HG03378 (cell line): ENCODE results near the gene IQSEC1.

Experiments used
- ATAC-seq: cut with Tn5 transposase; IDR thresholded peaks from one replicate; pipeline ENCODE4 v1.9.1; 2021; ENCODE audit warnings: mild to moderate bottlenecking, moderate library complexity; ENCODE audit not compliant: unreplicated experiment

Gene IQSEC1

DNA sequence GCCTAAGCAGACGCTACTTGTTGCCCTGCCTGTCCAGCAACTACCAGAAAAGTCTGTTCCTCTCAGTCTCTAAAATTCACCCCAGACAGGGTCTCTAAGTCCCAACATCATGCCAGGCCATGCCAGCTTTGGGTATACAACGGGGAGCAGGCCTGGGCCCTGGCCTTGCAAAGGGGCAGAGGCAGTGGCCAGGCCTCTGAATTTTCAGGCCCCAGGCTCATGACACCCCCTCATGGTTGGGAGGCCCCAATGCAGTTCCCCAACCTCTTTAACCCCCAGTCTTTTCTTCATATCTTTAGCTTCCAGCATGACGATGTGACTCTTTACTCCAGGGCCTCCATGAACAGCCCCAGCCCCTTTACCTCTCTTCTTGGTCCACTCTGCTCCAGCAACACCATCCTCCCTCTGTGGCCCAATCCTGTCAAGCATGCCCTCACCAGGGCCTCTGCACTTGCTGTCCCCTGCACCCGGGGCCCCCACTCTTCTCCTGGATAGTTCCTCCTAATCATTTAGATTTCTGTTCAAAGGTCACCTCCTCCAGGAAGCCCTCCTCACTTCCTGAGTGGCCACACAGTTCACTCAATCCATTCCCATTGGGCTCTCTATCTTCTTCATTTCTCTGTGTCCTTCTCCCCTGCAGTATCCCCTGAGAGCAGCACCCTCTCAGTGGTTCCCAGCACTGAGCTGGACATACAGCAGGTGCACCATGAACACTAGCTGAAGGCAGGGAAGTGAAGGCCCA, 4.8 kb downstream of the IQSEC1 start:
- no peak for ATAC-seq

DNA sequence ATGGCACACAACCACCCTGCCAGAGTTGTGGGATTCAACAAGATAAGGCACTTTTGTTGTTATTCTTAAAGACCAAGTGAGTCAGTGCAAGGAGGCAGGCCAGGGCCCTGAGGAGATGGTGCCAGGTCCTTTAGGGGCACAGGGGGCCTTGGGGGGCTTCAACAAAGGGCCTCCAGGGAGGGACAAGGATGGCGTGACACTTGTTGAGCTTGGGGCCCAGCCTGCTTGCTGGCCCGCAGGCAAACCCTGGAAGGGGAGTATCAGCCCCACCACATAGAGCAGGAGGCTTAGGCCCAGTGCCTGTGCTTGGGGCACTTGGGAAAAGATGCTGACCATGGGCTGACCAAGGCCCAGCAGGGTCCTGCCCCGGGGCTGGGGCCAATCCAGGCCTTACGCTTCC, 5.5 kb downstream of the IQSEC1 start:
- no peak for ATAC-seq

DNA sequence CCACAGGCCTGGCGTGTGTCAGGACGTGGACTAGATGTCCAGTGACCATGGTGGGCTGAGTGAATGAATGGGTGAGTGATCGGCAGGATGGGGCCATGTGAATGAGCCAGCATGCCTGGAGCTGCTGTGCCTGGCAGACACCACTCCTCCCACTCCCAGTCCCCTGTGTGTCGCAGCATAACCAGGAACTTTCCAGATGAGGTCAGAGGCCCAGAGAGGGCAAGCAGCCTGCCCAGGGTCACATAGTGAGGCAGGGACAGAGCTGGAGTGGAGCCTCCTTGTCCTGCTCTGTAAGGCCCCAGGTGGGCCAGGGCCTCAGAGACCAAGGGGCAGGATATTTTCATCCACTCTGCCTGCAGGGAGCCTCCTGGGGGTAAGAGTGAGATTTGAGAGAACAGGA, 6.4 kb downstream of the IQSEC1 start:
- no peak for ATAC-seq

DNA sequence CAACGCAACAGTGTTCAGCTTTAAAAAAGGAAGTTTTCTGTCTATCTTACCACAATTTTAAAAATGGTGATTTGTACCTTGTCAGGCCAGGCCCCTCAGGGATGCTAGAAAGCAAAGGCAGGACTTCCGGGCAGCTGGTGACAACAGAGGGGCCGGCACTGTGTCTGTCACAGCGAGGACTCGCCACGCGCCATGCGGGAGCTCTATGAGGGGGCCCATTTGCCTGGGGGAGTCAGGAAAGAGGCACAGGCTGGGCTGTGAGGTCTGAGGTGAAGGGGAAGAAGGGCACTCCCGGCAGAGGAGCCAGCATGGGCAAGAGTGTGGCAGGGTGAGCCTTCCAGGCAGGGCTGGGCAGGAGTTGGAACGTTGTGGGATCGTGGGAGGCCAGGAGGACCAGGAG, 7.0 kb downstream of the IQSEC1 start:
- ATAC-seq: no peak

DNA sequence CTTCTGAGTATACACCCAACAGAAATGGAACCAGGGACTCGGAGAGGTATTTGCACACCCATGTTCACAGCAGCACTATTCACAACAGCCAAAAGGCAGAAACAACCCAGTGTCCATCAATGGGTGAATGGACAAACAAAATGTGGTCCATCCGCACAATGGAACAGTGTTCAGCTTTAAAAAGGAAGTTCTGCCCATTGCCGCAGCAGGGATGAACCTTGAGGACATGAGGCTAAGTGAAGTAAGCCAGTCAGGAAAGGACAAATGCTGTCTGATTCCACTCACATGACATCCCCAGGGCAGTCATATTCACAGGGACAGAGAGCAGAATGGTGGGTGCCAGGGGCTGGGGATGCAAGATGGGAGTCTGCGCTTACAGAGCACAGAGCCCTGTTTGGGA, 7.5 kb downstream of the IQSEC1 start:
- no peak for ATAC-seq

DNA sequence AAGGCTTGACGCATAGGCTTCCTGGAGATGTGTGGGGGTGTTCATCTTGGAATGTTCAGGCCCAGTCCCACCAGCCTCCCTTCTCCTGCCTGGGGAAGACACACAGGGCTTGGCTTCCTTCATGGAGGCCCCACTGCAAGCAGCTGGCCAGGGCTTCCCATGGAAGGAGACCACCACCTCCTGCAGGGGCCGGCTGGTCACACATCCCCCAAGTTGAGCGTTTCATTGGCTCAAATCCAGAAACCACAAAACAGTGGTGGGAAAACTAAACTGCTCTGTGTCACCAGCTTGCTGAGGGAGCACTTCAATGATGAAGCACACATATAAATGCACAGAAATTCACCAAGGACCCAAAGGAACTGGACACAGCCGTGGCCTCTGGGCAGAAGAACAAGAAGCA, 8.3 kb downstream of the IQSEC1 start:
- ATAC-seq: no peak

DNA sequence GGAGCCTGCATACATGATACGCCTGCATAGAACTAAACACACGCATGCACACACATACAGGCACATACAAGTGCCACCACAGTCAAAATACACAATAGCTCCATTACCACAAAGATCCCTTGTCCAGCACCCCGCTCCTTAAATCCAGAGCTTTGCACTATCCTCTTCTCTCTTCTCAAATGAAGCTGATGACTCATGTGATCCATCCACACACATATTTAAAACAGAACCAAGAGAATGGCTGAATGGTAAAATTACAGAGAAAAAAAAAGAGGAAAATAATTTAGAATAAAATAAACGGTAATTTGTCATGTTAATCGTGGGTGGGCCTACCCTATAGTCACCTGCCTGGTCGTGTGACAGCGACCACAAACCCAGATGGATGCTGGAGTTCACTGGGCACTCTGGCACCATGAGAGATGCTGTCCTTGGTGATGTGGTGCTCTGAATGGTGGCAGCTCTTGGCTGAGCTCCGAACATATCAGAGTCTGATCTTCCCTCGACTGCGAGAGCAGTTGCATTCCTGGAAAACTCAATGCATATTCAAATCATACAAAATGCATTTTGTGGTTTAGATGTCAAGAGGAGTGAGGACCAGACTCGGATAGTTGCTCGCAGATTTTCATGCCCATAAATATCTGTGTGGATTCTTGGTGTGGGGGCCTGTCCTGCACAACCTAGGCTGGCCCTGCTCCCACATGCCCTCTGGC, 8.9 kb downstream of the IQSEC1 start:
- no peak for ATAC-seq

DNA sequence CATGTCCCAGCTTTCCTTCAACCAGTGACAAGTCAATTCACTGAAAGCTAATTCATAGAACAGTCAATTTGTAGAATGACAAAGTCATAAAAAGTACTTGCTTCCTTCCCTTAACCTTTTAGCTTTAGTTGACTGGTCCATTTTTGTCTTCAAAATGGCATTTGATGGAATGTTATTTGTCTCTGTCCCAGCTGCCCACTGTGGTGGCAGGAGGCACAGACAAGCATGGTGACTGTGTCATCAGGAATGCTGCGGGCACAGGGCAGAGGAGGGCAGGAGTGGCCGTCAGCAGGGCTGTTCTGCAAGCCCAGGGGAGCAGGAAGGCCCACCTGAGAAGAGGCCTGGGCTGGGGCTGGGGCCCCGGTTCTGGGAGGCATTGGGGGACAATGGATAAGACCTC, 10.0 kb downstream of the IQSEC1 start:
- no peak for ATAC-seq

DNA sequence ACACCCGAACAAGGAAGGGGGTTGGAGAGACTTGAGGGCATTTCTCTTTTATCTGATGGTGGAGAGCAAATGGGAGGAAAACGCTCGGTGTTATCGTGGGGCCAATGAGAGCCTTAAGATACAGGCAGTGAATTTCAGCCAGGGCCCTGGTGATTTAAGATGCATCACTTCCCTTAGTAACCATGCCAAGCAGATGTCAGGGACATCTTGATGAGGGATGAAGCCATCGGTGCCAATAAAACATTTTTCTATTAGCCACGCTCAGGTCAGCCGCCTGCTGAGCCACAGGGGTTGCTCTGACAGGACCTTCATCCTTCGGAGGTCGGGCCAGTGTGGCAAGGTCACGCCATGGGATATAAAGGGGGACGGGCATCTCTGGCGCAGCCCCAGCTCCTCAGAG, 10.6 kb downstream of the IQSEC1 start:
- no peak for ATAC-seq

DNA sequence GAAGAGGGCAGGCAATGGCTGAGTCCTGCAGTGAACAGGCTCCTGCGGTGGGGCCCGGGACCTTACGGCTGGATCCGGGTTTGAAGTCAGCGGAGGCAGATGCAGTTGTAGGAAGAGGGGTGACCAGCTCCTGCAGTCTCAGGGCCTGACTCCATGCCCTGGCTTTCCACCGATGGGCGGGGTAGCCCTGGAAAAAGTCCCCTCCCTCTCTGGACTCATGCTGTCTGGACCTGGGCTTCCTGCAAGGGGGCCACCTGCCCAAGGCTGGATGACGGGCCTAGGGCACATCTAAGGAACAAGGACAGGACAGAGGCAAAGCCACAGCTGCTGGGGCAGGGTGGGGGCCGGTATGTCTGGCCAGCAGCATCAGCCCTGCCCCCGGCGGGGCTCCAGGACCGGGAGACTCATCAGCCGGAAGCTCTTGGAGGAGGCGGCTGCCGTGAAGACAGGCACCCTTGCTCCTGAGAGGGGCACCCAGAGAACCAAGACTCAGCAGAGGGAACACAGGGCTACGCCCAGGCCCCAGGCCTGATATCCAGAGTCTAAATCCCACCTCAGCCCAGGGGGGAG, 12.8 kb downstream of the IQSEC1 start:
- ATAC-seq: no peak

DNA sequence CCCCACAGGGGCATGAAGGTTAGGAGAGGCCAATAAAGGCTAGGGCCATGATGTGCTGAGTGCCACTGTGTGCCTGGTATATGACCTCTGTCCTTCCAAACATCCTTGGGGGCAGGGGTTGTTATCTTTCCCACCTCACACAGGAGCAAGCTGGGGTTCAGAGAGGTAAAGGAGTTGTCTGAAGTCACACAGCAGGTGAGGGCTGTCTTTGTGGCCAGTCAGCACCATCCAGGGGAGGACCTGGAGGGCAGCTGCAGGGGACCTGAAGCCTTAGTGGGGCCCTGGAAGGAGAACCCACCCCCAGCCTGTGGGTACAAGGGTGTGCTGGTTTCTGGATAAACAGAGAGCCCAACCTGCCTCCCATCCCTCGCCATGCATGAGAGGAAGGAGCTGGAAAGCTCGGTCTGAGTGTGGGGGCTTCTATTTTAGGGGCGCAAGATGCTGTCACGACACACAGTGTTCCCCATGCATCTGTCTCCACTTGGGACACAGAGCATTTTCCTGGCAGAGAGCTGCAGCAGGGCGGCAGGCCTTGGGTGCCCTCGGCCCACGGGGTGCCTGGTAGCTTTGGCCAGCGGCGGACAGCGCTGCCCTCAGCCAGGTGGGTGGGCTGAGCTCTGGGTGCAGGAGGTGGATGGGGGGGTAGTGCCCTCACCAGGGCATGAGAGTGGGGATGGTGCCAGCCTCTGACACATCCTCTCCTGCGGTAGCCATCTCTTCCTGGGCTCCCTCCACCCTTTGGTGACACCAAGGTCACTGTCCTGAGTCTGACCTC, 14.7 kb downstream of the IQSEC1 start:
- ATAC-seq: no peak

DNA sequence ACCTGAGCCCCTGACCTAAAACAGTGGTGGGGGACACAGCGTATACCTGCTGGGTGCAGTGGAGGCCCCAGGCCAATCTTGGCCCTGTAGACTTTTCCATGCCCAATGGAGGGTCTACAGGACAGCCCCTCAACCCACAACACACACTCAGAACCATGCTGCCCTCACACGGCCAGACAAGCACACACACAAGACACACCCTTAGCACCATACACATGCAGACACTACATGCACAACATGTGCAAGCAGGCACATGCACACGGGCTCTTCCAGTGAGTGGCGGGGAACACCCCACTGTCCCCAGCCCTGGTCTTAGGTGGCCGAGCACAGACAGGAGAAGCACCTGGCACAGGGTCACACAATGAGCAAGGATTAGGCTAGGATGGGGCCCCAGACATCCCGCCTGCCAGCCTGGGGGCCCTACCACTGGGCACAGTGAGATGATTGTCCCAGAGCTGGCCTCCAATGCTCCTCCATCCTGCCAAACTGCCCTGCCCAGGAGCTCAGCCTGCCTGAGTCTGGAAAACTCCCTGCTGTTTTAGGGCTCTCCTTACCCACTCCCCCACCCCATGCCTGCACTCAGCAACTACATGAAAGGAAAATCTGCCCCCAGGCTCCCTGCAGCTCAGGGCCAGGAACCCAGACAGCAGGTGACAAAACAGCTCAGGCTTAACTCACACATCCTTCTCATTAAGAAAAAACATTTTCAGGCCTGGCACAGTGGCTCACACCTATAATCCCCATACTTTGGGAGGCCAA, 15.8 kb downstream of the IQSEC1 start:
- no peak for ATAC-seq

DNA sequence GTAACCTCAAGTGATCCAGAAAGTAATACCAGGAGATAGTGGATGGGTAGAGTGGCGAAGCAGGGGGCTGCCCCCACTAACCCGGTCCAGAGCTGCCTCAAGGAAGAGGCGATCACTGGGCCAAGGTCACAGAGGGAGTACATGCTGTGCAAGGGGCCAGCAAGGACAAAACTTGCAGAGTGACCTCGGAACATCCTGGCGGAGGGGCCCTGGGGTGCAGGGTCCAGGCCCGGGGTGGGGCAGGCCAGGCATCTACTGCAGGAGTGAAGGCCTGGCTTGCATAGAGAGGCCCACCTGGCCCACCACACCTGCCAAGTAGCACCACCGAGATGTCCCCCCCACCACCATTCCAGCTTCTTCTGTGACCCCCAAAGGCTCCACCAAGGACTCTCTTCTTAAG, 17.6 kb downstream of the IQSEC1 start:
- no peak for ATAC-seq

DNA sequence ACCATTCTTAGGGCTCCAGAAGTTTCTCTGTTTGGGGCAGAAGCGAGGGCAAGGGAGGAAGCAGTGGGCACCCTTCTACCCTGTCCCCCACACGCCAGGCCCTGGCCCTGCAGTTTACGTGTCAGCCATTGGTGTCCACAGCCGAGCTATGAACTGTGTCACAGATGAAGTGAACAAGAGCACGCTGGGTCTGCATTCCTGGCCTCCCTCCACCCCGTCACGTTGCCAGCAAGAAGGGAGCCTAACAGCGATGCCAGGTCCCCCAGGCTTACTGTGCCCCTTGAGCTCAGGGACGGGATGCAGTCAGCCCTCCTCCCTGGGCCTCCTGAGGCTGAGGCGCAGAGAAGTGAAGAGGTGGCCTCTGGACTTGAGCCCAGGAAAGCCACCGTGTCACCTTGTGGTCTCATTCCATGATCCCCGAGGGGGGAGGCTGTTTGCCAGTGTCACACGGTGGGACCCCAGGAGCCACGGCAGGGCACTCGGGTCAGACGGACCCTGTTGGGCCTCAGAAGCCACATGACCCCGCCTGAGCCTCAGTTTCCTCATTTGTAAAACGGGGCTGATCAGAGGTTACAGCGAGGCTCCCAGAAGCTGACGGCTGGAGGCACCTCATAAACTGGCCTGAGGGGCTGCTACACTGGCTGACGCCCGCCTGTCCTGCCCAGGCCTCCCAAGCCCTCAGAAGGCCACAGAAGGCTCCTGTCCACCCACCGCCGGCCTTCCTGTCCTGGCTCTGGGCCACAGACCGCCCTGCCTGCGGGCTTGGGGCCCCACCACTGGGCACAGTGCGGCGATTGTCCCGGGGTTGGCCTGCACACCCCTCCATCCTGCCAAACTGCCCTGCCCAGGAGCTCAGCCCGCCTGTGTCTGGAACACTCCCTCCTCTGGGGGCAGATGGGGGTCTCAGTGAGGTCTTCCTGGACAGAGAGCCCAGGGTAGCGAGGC, 18.6 kb downstream of the IQSEC1 start:
- no peak for ATAC-seq

DNA sequence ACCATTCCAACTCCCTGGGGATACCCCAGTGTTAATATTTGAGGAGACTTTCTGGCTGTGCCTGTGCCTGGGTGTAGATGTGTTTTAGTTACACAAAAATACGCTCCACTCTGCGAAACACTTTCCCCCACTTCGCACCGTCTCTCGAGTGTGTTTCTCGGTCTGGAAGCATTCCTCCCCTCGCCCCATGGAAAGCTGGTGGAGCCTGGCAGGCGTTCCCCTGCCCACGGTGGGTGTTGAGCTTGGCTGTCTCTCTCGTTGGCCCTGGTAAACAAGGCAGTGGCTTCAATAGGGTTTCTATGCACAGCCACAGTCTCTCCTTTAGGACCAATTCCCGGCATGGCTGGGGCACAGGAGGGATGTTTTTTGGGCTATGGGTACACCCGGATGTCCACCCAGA, 19.3 kb downstream of the IQSEC1 start:
- no peak for ATAC-seq

DNA sequence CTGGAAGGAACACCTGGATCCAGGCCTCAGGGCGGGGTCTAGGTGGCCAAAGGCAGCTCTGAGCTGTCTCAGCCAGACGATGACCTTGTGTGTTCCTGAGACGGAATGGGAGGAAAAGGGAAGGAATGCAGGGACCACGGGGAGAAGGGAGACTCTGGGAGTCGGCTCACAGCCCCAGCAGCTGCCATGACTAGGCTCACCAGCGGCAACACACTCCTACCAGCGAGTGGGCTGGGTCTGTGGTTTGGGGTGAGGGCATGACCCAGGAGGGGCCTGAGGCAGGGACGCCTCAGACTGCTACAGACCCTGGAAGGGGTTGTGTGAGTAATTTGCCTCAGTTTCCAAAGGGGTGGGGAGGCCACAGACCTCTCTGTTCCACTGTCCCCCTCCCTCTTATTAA, 19.8 kb downstream of the IQSEC1 start:
- ATAC-seq: no peak

DNA sequence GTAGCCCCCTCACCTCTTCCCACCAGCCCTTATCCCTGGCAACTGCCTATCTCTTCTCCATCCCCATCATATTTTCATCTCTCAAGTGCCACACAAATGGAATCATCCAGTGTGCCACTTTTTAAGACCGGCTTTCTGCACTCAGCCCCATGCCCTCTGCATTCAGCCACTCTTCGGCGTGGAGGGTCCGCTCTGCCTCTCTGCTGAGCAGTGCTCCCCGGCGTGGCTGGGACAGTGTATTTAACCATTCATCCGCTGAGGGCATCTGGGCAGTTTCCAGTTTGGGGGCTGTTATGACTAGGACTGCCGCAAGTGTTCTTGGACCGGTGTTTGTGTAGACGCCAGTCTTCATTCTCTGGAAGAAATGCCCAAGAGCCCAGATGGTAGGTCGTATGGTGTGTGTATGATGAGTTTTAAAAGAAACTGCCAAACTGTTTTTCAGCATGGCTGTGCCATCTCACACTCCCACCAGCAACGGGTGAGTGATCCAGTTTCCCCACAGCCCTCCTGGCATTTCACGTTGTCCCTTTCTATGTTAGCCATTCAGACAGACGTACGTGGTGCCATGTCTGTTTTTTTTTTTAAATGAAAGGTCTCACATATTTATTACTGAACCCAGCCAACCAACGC, 20.9 kb downstream of the IQSEC1 start:
- no peak for ATAC-seq

DNA sequence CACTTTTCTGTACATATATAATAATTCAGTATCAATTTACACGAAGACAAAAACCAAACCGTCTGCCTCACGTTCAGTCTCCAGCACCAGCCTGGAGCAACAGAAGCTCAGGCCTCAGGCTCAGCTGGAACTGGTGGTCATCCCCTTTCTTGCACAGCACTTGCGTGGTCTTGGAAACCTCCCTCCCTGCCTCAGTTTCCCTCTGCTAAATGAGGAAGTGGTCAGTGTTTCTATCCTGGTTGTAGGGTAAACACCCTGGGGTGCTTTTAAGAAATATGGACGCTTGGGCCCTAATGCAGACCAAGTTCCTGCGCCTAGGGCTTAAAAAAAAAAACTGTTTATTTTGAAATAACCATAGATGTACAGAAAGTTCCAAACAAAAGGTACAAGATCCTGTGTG, 21.6 kb downstream of the IQSEC1 start:
- no peak for ATAC-seq

DNA sequence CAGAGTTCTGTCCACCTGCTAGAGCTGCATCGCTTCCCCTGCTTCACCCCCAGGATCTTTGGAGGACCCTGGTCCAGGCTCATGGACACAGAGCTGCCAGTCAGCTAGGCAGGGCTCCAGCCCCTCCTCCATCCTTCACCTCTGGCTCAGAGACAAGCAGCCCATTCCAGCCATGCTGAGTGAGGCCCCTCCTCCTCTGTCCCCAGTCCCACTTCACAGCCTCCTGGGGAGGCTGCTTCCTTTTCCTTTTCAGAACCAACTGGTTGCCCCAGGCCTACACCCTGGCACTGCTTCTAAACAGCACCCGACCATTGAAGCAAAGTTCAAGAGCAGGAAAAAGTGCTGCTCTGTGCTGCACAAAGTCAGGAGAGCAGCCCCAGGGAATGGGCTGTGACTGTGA, 22.2 kb downstream of the IQSEC1 start:
- ATAC-seq: no peak
